Activated CD8-positive, alpha-beta memory T cell treated with anti-CD3 and anti-CD28 coated beads, Interleukin-2, amount 10 ng/mL, durations not matched to agents 7 days and 5 days (primary cell): Measurements from ENCODE around the gene SH3RF1. TPM values are rescaled to one million over a fixed set of nuclear protein-coding genes. Genes with fewer than 3 reads are reported as not detected.

Experiments used
- ATAC-seq: fragments of 150-1000 bp; cut with Tn5 transposase; one replicate; pipeline ENCODE4 v1.10.0; 2021; ENCODE audit warnings: moderate library complexity
- CTCF ChIA-PET: fragments of 350-600 bp; sonication (Branson Sonifier 250); formaldehyde crosslinking; loops from one replicate; lab custom pipeline; 2021; ENCODE audit warnings: antibody characterized with exemption; lab: Charles Lee
- DNase-seq: peaks from one replicate; pipeline ENCODE4 v3.0.0-alpha.2; 2020
- H3K27ac Mint-ChIP-seq: one replicate; pipeline ENCODE4 v1.8.0; 2021; ENCODE audit warnings: mild to moderate bottlenecking, mixed read lengths
- H3K27me3 Mint-ChIP-seq: one replicate; pipeline ENCODE4 v1.8.0; 2021; ENCODE audit warnings: mixed read lengths
- H3K36me3 Mint-ChIP-seq: one replicate; pipeline ENCODE4 v1.8.0; 2021; ENCODE audit warnings: mild to moderate bottlenecking, mixed read lengths
- H3K4me1 Mint-ChIP-seq: one replicate; pipeline ENCODE4 v1.8.0; 2021; ENCODE audit warnings: mixed read lengths
- H3K4me3 Mint-ChIP-seq: one replicate; pipeline ENCODE4 v1.8.0; 2021; ENCODE audit warnings: mild to moderate bottlenecking, moderate library complexity, mixed read lengths
- H3K9me3 Mint-ChIP-seq: one replicate; pipeline ENCODE4 v1.8.0; 2022; ENCODE audit warnings: low read depth, mixed read lengths
- total RNA-seq, 2 experiments: library from RNA; stranded (reverse); gene quantifications; one replicate each; pipeline ENCODE4 v1.2.3, GENCODE V29; 2021

Gene SH3RF1
- total RNA-seq, 2 experiments from 2014 or later, result 0.35 TPM; not detected in 1

GRCh38 chr4:169220854-169221411 is 49.8 kb downstream of the SH3RF1 start:
- Mint-ChIP-seq H3K27me3 (peaks cover 2% of the 10 kb centered on the region), H3K36me3 (no peaks in the 10 kb centered on the region), H3K4me1 (no peaks in the 10 kb centered on the region), H3K9me3 (no peaks in the 10 kb centered on the region), H3K4me3 (no peak overlapping the region), H3K27ac (no peak overlapping the region)
- DNase-seq (no peak), ATAC-seq (no peak)
- CTCF ChIA-PET, result no interaction called here

GRCh38 chr4:169220447-169220846 is 50.3 kb downstream of the SH3RF1 start:
- no peaks in the 10 kb centered on the region for H3K9me3 Mint-ChIP-seq
- H3K36me3 Mint-ChIP-seq, result no peaks in the 10 kb centered on the region
- H3K27me3 Mint-ChIP-seq, result peaks cover 2% of the 10 kb centered on the region
- CTCF ChIA-PET, result no interaction called here
- ATAC-seq (no peak), DNase-seq (no peak)
- no peak overlapping the region for H3K4me3 Mint-ChIP-seq
- no peak overlapping the region for H3K27ac Mint-ChIP-seq
- H3K4me1 Mint-ChIP-seq, result no peaks in the 10 kb centered on the region

GRCh38 chr4:169219440-169219839 is 51.3 kb downstream of the SH3RF1 start:
- H3K9me3 Mint-ChIP-seq, result no peaks in the 10 kb centered on the region
- no peaks in the 10 kb centered on the region for H3K4me1 Mint-ChIP-seq
- no peaks in the 10 kb centered on the region for H3K36me3 Mint-ChIP-seq
- H3K27ac Mint-ChIP-seq, result no peak overlapping the region
- CTCF ChIA-PET, result interaction anchor here (1.0 kb wide), 1 partner anchor 12 kb away, joined by 3 read pairs; no protein-coding TSS in a partner anchor
- DNase-seq (no peak), ATAC-seq (no peak)
- H3K27me3 Mint-ChIP-seq, result peaks cover 2% of the 10 kb centered on the region
- H3K4me3 Mint-ChIP-seq, result no peak overlapping the region

- Mint-ChIP-seq H3K27ac (no peak overlapping the region), H3K27me3 (peaks cover 2% of the 10 kb centered on the region), H3K4me3 (no peak overlapping the region), H3K9me3 (no peaks in the 10 kb centered on the region), H3K4me1 (no peaks in the 10 kb centered on the region), H3K36me3 (no peaks in the 10 kb centered on the region)
- CTCF ChIA-PET, result no interaction called here
- ATAC-seq (no peak), DNase-seq (no peak)
Observed at GRCh38 chr4:169215656-169216055, 55.1 kb downstream of the SH3RF1 start.

GRCh38 chr4:169212981-169213380 is 57.8 kb downstream of the SH3RF1 start:
- no peaks in the 10 kb centered on the region for H3K9me3 Mint-ChIP-seq
- no peaks in the 10 kb centered on the region for H3K36me3 Mint-ChIP-seq
- no peaks in the 10 kb centered on the region for H3K4me1 Mint-ChIP-seq
- no peak overlapping the region for H3K27ac Mint-ChIP-seq
- CTCF ChIA-PET, result no interaction called here
- no peak overlapping the region for H3K4me3 Mint-ChIP-seq
- peaks cover 3% of the 10 kb centered on the region for H3K27me3 Mint-ChIP-seq
- no peak for DNase-seq
- ATAC-seq, result no peak

GRCh38 chr4:169210504-169211118 is 60.1 kb downstream of the SH3RF1 start:
- Mint-ChIP-seq H3K36me3 (no peaks in the 10 kb centered on the region), H3K9me3 (no peaks in the 10 kb centered on the region), H3K4me1 (no peaks in the 10 kb centered on the region), H3K27me3 (peaks cover 3% of the 10 kb centered on the region), H3K27ac (no peak overlapping the region), H3K4me3 (no peak overlapping the region)
- CTCF ChIA-PET, result no interaction called here
- ATAC-seq (no peak), DNase-seq (no peak)

GRCh38 chr4:169209388-169209883 is 61.3 kb downstream of the SH3RF1 start:
- Mint-ChIP-seq H3K36me3 (no peaks in the 10 kb centered on the region), H3K27ac (no peak overlapping the region), H3K4me1 (no peaks in the 10 kb centered on the region), H3K4me3 (no peak overlapping the region), H3K9me3 (no peaks in the 10 kb centered on the region), H3K27me3 (peaks cover 3% of the 10 kb centered on the region)
- no peak for ATAC-seq
- no peak for DNase-seq
- CTCF ChIA-PET, result no interaction called here

- Mint-ChIP-seq H3K9me3 (no peaks in the 10 kb centered on the region), H3K4me1 (no peaks in the 10 kb centered on the region), H3K27ac (no peak overlapping the region), H3K36me3 (no peaks in the 10 kb centered on the region), H3K27me3 (peaks cover 7% of the 10 kb centered on the region), H3K4me3 (no peak overlapping the region)
- CTCF ChIA-PET, result no interaction called here
- ATAC-seq, result no peak
- DNase-seq, result no peak
Observed at GRCh38 chr4:169208516-169208915, 62.2 kb downstream of the SH3RF1 start.

- no peaks in the 10 kb centered on the region for H3K4me1 Mint-ChIP-seq
- no peak overlapping the region for H3K4me3 Mint-ChIP-seq
- no peaks in the 10 kb centered on the region for H3K36me3 Mint-ChIP-seq
- H3K27ac Mint-ChIP-seq, result no peak overlapping the region
- no peaks in the 10 kb centered on the region for H3K9me3 Mint-ChIP-seq
- peaks cover 8% of the 10 kb centered on the region for H3K27me3 Mint-ChIP-seq
- ATAC-seq (no peak), DNase-seq (no peak)
- CTCF ChIA-PET, result interaction anchor here (1.2 kb wide), 1 partner anchor 11 kb away, joined by 3 read pairs; no protein-coding TSS in a partner anchor
Observed at GRCh38 chr4:169208090-169208455, 62.7 kb downstream of the SH3RF1 start.

GRCh38 chr4:169207436-169208089 is 63.2 kb downstream of the SH3RF1 start:
- H3K4me3 Mint-ChIP-seq, result no peak overlapping the region
- H3K27me3 Mint-ChIP-seq, result peaks cover 8% of the 10 kb centered on the region
- H3K9me3 Mint-ChIP-seq, result no peaks in the 10 kb centered on the region
- no peaks in the 10 kb centered on the region for H3K36me3 Mint-ChIP-seq
- H3K4me1 Mint-ChIP-seq, result no peaks in the 10 kb centered on the region
- H3K27ac Mint-ChIP-seq, result no peak overlapping the region
- ATAC-seq (no peak), DNase-seq (no peak)
- CTCF ChIA-PET, result interaction anchor here (1.0 to 1.2 kb wide), 2 partner anchors 11 to 12 kb away, joined by 3 read pairs; no protein-coding TSS in a partner anchor

GRCh38 chr4:169205744-169206080 is 65.0 kb downstream of the SH3RF1 start:
- H3K9me3 Mint-ChIP-seq, result no peaks in the 10 kb centered on the region
- no peak for ATAC-seq
- DNase-seq, result no peak
- H3K4me1 Mint-ChIP-seq, result no peaks in the 10 kb centered on the region
- no peak overlapping the region for H3K4me3 Mint-ChIP-seq
- CTCF ChIA-PET, result no interaction called here
- H3K27ac Mint-ChIP-seq, result no peak overlapping the region
- no peaks in the 10 kb centered on the region for H3K36me3 Mint-ChIP-seq
- H3K27me3 Mint-ChIP-seq, result peaks cover 16% of the 10 kb centered on the region

- peaks cover 16% of the 10 kb centered on the region for H3K27me3 Mint-ChIP-seq
- no peaks in the 10 kb centered on the region for H3K9me3 Mint-ChIP-seq
- ATAC-seq (no peak), DNase-seq (no peak)
- no peak overlapping the region for H3K27ac Mint-ChIP-seq
- no peaks in the 10 kb centered on the region for H3K36me3 Mint-ChIP-seq
- H3K4me3 Mint-ChIP-seq, result no peak overlapping the region
- CTCF ChIA-PET, result no interaction called here
- H3K4me1 Mint-ChIP-seq, result no peaks in the 10 kb centered on the region
Observed at GRCh38 chr4:169205075-169205743, 65.5 kb downstream of the SH3RF1 start.

- Mint-ChIP-seq H3K27ac (no peak overlapping the region), H3K9me3 (no peaks in the 10 kb centered on the region), H3K4me3 (no peak overlapping the region), H3K4me1 (no peaks in the 10 kb centered on the region), H3K36me3 (no peaks in the 10 kb centered on the region), H3K27me3 (peaks cover 13% of the 10 kb centered on the region)
- ATAC-seq (no peak), DNase-seq (no peak)
- CTCF ChIA-PET, result no interaction called here
Observed at GRCh38 chr4:169203891-169204290, 66.9 kb downstream of the SH3RF1 start.
